Brain microvascular endothelial cell (primary cell): ENCODE measurements around the gene ACSL3.

Source experiments
- DNase-seq: peaks from one replicate; pipeline ENCODE4 v3.0.0-alpha.2; 2020
- H3K27ac ChIP-seq: fragments of 250-450 bp; sonication (Bioruptor Pico); 2 replicates; pipeline ENCODE4 v1.5.1; 2020; ENCODE audit warnings: mild to moderate bottlenecking, moderate library complexity
- H3K27me3 ChIP-seq: fragments of 250-450 bp; sonication (Bioruptor Pico); replicated peaks from 2 replicates; pipeline ENCODE4 v1.5.1; 2020; ENCODE audit warnings: mild to moderate bottlenecking
- H3K36me3 ChIP-seq: fragments of 250-450 bp; sonication (Bioruptor Pico); replicated peaks from 2 replicates; pipeline ENCODE4 v1.5.1; 2020; ENCODE audit warnings: mild to moderate bottlenecking
- H3K4me3 ChIP-seq: 2 replicates; pipeline ENCODE4 v1.5.1; 2011; ENCODE audit warnings: low read depth, mild to moderate bottlenecking, control low read depth, low read length, moderate library complexity
- in situ Hi-C: cut with HindIII; loops from 2 replicates; pipeline ENCODE4 v1.10.0; 2017; ENCODE audit warnings: low sequenced_read_pairs, low pct_ligation_motif_present
- TF ChIP-seq, protein P1 (sequence below): IDR thresholded peaks from 2 replicates; pipeline ENCODE4 v1.5.1; 2011; ENCODE audit warnings: low read depth, mild to moderate bottlenecking, moderate library complexity, low read length, control low read depth, inconsistent platforms; ENCODE audit errors: missing control alignments

ACSL3 gene

DNA sequence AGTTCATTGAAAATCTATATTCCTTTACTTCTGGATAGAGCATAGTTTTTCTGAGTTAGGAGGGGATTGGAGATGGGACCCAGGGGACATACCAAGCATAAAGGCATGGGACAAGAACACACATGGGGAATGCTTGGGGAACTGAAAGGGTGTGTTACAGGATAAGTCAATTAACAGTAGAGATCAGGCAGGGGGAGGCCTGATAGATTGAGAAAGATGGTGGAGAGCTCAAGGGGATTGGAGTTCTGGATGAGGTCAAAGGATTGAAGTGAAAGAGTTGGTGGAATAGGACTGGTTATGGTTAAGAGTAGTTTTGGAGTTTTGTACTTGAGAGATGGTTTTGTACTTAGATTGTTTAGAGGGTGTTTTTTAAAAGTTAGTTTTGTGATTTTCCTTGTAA is 16.1 kb downstream of the ACSL3 start:
- Histone ChIP-seq H3K36me3 (no peaks in the 10 kb centered on the region), H3K4me3 (no peak overlapping the region), H3K27ac (no peak overlapping the region), H3K27me3 (no peaks in the 10 kb centered on the region)
- in situ Hi-C loops, result no loop called here
- DNase-seq, result no peak
- TF ChIP-seq, protein P1, sequence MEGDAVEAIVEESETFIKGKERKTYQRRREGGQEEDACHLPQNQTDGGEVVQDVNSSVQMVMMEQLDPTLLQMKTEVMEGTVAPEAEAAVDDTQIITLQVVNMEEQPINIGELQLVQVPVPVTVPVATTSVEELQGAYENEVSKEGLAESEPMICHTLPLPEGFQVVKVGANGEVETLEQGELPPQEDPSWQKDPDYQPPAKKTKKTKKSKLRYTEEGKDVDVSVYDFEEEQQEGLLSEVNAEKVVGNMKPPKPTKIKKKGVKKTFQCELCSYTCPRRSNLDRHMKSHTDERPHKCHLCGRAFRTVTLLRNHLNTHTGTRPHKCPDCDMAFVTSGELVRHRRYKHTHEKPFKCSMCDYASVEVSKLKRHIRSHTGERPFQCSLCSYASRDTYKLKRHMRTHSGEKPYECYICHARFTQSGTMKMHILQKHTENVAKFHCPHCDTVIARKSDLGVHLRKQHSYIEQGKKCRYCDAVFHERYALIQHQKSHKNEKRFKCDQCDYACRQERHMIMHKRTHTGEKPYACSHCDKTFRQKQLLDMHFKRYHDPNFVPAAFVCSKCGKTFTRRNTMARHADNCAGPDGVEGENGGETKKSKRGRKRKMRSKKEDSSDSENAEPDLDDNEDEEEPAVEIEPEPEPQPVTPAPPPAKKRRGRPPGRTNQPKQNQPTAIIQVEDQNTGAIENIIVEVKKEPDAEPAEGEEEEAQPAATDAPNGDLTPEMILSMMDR, result no peak

DNA sequence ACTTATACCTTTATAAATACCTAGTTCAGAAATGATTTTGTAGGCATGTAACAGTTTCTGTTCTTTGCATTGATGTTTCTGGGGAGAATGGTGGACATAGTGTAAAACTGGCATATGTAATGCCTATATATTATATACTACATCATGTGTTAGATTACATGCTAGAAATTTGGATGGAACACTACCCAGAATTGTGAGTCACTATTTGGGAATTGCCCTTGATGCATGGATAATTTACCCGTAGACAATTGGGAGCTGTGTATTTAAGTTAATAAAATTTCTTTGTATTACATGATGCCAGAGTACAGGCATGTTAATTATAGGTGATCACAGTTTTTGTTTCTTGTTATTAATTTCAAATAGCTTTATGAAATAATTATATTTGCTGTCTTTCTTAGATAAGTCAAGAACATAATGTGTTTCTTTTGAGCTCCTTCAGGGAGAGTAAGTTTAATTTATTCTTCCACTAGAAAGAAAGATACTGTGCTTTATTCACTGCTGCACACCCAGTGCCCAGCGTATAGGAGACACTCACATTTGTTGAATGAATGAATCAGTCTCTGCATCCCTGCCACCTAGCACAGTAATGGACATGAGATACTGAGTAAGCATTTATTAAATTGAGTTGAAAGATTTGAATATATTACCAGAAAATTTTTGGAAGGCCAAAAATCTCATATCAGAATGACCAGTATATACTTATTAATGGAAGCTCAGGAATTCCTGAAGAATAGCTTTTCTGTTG is 16.9 kb downstream of the ACSL3 start:
- no peaks in the 10 kb centered on the region for H3K27me3 ChIP-seq
- no peaks in the 10 kb centered on the region for H3K36me3 ChIP-seq
- DNase-seq, result no peak
- in situ Hi-C loops, result no loop called here
- TF ChIP-seq, protein P1, result no peak
- no peak overlapping the region for H3K4me3 ChIP-seq
- no peak overlapping the region for H3K27ac ChIP-seq

DNA sequence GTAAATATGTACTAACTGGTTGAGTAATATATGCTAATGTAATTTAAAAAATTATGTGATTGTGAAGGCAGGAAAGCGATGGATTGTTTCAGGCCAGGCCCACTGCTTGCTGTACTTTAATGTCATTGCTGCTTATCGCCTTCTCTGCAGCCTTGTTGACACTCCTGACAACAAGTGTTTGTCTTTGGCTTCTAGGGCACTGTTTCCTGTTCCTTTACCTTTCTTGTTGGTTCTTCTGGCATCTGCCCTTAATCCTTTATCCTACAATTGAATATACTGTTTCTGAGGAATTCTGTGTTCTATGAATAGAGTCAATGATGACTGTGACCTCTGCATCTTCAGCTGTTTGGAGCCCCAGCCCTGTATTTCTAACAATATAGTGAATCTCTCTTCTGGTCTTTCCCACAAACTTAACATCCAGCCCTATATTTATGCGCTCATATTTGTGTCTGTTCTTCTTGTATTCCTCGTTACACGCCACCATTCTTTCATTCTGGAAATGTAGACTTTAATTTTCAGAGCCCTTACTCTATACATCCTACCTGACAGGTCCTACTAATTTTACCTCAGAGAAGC is 17.6 kb downstream of the ACSL3 start:
- H3K27ac ChIP-seq, result peak overlapping the region; percentile 29

DNA sequence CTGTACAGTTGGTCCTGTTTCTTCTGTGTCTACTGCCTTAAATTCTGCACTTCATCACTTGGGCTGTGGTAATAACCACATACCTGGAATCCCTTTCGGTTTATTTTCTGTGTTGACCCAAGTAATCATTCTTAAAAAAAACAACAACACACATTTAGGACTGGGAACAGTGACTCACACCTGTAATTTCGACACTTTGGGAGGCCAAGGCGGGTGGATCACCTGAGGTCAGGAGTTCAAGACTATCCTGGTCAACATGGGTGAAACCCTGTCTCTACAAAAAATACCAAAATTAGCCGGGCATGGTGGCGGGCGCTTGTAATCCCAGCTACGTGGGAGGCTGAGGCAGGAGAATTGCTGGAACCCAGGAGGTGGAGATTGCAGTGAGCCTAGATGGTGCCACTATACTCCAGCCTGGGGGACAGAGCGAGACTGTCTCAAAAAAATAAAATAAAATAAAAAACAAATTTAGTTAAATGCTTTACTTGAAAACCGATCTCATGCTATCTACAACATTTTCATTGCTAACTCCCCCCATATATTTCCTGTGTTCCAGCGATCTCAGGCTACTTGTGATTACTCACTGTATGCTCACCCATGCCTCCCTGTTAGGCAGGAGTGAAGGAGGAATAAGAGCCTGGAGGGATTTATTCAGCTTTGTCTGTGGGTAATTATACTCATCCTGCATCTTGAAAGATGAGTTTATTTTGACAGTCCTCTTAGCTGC is 18.2 kb downstream of the ACSL3 start:
- DNase-seq, result peak; percentile 62
- no peaks in the 10 kb centered on the region for H3K36me3 ChIP-seq

More for the DNA sequence above, 17.6 kb downstream of the ACSL3 start:
- TF ChIP-seq, protein P1, result no peak
- in situ Hi-C loops, result no loop called here
- no peak for DNase-seq
- H3K27me3 ChIP-seq, result no peaks in the 10 kb centered on the region
- H3K4me3 ChIP-seq, result no peak overlapping the region
- no peaks in the 10 kb centered on the region for H3K36me3 ChIP-seq

DNA sequence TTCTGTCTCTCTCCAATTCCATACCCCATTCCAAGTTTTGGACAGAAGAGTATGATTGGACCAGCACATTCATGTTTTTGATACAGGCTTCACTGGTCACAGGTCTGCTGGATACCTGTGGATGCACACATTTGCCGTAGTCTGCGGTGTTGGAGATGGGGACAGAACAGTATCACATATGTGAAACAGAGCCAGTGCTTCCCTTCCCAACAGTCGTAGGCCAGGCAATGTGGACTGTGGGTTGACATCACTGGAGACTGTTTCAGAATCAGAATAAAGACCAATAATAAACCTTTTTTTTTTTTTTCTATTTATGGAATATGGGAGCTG is 18.7 kb downstream of the ACSL3 start:
- TF ChIP-seq, protein P1, result no peak
- H3K27me3 ChIP-seq, result no peaks in the 10 kb centered on the region
- in situ Hi-C loops, result no loop called here
- H3K4me3 ChIP-seq, result no peak overlapping the region
- DNase-seq, result no peak
- peak overlapping the region; percentile 29 for H3K27ac ChIP-seq
- no peaks in the 10 kb centered on the region for H3K36me3 ChIP-seq

More for the DNA sequence above, 18.2 kb downstream of the ACSL3 start:
- Histone ChIP-seq H3K27ac (peak overlapping the region; percentile 29), H3K4me3 (no peak overlapping the region), H3K27me3 (no peaks in the 10 kb centered on the region)
- TF ChIP-seq, protein P1, result no peak
- in situ Hi-C loops, result no loop called here
